ENCODE data around the gene FUZ. TPM values are rescaled to one million over a fixed set of nuclear protein-coding genes. Genes with fewer than 3 reads are reported as not detected.
A peak's percentile ranks its signal among the peaks of the same experiment; 100 is the strongest.

Gene FUZ
- total and polyA plus RNA-seq, 2 of the 4 experiments (the other 2 are of a cell fraction), result 12.1 to 14.3 TPM

DNA sequence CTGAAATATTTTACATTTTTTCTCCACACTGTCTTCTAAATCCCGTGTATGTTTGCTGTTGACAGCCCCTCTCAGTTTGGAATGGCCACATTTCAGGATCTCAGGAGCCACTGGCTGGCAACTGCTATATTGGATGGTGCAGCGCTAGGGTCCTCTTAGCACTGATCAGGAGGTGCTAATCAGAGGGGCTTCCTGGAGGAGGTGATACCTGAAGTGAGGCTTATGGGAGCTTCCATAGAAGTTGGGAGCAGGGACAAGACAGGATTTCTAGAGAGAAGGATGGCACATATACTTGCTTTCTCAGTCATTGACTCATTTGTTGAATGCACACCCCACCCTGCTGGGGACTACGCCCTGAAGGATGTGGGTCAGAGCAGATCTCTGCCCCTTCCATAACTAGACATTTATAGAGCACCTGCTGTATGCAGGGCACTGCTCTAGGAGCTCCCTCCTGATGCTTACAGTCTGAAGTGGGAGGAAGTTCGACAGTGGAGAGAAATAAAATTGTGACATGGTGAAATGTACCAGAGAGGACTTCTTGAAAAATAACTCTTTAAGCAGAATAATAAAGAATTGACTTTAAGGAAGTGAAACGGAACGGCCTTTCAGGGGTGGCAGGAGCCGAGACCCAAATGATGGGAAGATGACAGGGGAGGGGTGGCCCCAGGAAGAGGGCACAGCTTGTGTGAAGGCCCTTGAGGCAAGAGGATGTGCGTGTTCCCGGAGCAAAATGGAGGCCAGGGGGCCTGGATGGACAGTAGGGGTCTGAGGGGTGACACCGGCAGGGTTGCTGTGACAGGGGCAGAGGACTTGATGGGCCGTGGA is 33.1 kb downstream of the FUZ start:
- no peak overlapping the region for H3K23ac ChIP-seq (ENCODE audit: low read depth, low read length)
- H2BK20ac ChIP-seq (ENCODE audit: low read depth, low read length), result no peak overlapping the region
- peak overlapping the region; percentile 55 for H2AK9ac ChIP-seq (replicated peaks; ENCODE audit: low read depth, low read length, poor library complexity)
- no peak overlapping the region for H2BK5ac ChIP-seq (ENCODE audit: low read depth, low read length, poor library complexity, severe bottlenecking)
- H3K36me3 ChIP-seq (ENCODE audit: control insufficient read depth, insufficient read depth, low read length), result peaks cover 37% of the 10 kb centered on the region
- H3K79me1 ChIP-seq (ENCODE audit: low read depth in 1 of 2, low read length in 2 of 2), result peaks cover 34 to 67% of the 10 kb centered on the region in 2 experiments
- no peak overlapping the region; the same call in 1 of the 2 replicates for H2AK5ac ChIP-seq (ENCODE audit: low read depth, low read length)
- no peak overlapping the region for H3K18ac ChIP-seq (ENCODE audit: low read depth, low read length)
- no peak overlapping the region for H2BK120ac ChIP-seq (ENCODE audit: low read depth, low read length)
- no peak overlapping the region for H3K4me2 ChIP-seq (ENCODE audit: low read depth, low read length)
- POLR2A ChIA-PET (ENCODE audit: unreplicated experiment), result no interaction called here
- CTCF ChIA-PET, result interaction anchor here (0.6 kb wide), 1 partner anchor 46 kb away, joined by 6 read pairs; no protein-coding TSS in a partner anchor
- dilution Hi-C loops (cut with HindIII; ENCODE audit: low sequenced_read_pairs, unreplicated experiment) (no loop called here), intact Hi-C loops (cut with micrococcal nuclease) (no loop called here), in situ Hi-C loops (cut with MboI; ENCODE audit: low sequenced_read_pairs) (no loop called here)
- H3K9me1 ChIP-seq (ENCODE audit: insufficient read depth, low read length), result peaks cover 4% of the 10 kb centered on the region; the same call in 1 of the 2 replicates
- 96% methylated on average over 3 of the region's 11 CpGs; no CpG with 5 or more reads in 1 of the 2 experiments for WGBS, 2 experiments (ENCODE audit: extremely low coverage in 2 of 2, insufficient read length in 1 of 2)
- H4K91ac ChIP-seq (ENCODE audit: insufficient read depth, low read depth, low read length), result no peak overlapping the region
- no peak overlapping the region for H3K9ac ChIP-seq (ENCODE audit: low read depth, low read length)
- H3K4me3 ChIP-seq (ENCODE audit: insufficient read depth, low read depth, low read length), result no peak overlapping the region
- no peaks in the 10 kb centered on the region for H3K9me3 ChIP-seq (ENCODE audit: control insufficient read depth, insufficient read depth, low read length)
- H3K27ac ChIP-seq (ENCODE audit: insufficient read depth, low read length), result no peak overlapping the region
- H3K14ac ChIP-seq (replicated peaks; ENCODE audit: low read depth, low read length), result no peak overlapping the region
- no peaks in the 10 kb centered on the region for H3K4me1 ChIP-seq (ENCODE audit: control insufficient read depth, insufficient read depth, low read length)
- no peak overlapping the region for H3K56ac ChIP-seq (ENCODE audit: extremely low read depth, insufficient read depth, low read length)
- no peaks in the 10 kb centered on the region for H3K27me3 ChIP-seq (ENCODE audit: control insufficient read depth, insufficient read depth, low read length)
- no TSS peak for BruUV-seq (replicated peaks)
- no peak overlapping the region for H4K8ac ChIP-seq (ENCODE audit: low read depth in 2 of 2, low read length in 2 of 2)
- no peak overlapping the region for H3K4ac ChIP-seq (ENCODE audit: low read depth, low read length)
- H4K5ac ChIP-seq (ENCODE audit: low read depth, low read length), result no peak overlapping the region
- peaks cover 30% of the 10 kb centered on the region for H4K20me1 ChIP-seq (ENCODE audit: insufficient read depth, low read length)
- DNase-seq, result no peak
- H2BK15ac ChIP-seq (ENCODE audit: low read depth, low read length), result no peak overlapping the region
- no peak for ATAC-seq (ENCODE audit: low read depth)
- no peak overlapping the region for H2AFZ ChIP-seq (replicated peaks; ENCODE audit: low read length, poor library complexity)
- TF ChIP-seq SMC3 (IDR thresholded peaks at IDR 0.05; ENCODE audit: low read depth, low read length) (no peak), ELK1 (IDR thresholded peaks at IDR 0.05; ENCODE audit: borderline replicate concordance, low read depth, low read length) (no peak), NFE2L2 (IDR thresholded peaks at IDR 0.05; ENCODE audit: low read depth, low read length) (no peak), BHLHE40 (IDR thresholded peaks at IDR 0.05; ENCODE audit: low read depth, low read length) (no peak), CHD1 (IDR thresholded peaks at IDR 0.05; ENCODE audit: low read depth, low read length) (no peak), RCOR1 (IDR thresholded peaks at IDR 0.05; ENCODE audit: insufficient replicate concordance, low read length) (no peak), FOS (IDR thresholded peaks at IDR 0.05; ENCODE audit: low read depth, low read length) (no peak), MXI1 (IDR thresholded peaks at IDR 0.05; ENCODE audit: borderline replicate concordance, low read depth, low read length) (no peak), RAD21 (IDR thresholded peaks at IDR 0.05; ENCODE audit: low read length) (no peak), CTCF (conservative IDR thresholded peaks at IDR 0.05; ENCODE audit: low read depth, low read length) (no peak), RFX5 (IDR thresholded peaks at IDR 0.05; ENCODE audit: low read depth, low read length) (no peak), POLR2A (IDR thresholded peaks at IDR 0.05; ENCODE audit: low read depth, low read length) (no peak), CEBPB (IDR thresholded peaks at IDR 0.05; ENCODE audit: low read depth, low read length) (no peak), MAFK (IDR thresholded peaks at IDR 0.05; ENCODE audit: low read depth, low read length) (no peak)
- TF ChIP-seq, protein P1, sequence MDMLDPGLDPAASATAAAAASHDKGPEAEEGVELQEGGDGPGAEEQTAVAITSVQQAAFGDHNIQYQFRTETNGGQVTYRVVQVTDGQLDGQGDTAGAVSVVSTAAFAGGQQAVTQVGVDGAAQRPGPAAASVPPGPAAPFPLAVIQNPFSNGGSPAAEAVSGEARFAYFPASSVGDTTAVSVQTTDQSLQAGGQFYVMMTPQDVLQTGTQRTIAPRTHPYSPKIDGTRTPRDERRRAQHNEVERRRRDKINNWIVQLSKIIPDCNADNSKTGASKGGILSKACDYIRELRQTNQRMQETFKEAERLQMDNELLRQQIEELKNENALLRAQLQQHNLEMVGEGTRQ (IDR thresholded peaks at IDR 0.05; ENCODE audit: low read depth, low read length), result no peak

Data from IMR-90 (cell line).